Measurements from ENCODE around the gene FNDC3B.

Gene FNDC3B

GRCh38 chr3:172369590-172370259, 330.3 kb downstream of the FNDC3B start:
- Histone ChIP-seq H3K79me2 (ENCODE audit: insufficient read depth, low read length) (no peaks in the 10 kb centered on the region), H3K36me3 (ENCODE audit: low read length) (no peaks in the 10 kb centered on the region), H3K4me2 (ENCODE audit: low read depth, low read length, poor library complexity, severe bottlenecking) (no peak overlapping the region), H3K9me2 (replicated peaks; ENCODE audit: insufficient read depth, low read length) (no peaks in the 10 kb centered on the region), H3F3A (ENCODE audit: insufficient read depth) (no peaks in the 10 kb centered on the region), H3K9ac (ENCODE audit: low read length) (no peak overlapping the region), H2AFZ (ENCODE audit: low read depth, low read length, severe bottlenecking) (no peak overlapping the region), H3K27ac (ENCODE audit: low read depth, low read length) (no peak overlapping the region), H3K27me3 (ENCODE audit: low read length) (no peaks in the 10 kb centered on the region), H3K9me3 (ENCODE audit: insufficient read depth, low read length) (no peaks in the 10 kb centered on the region), H3K4me3 (ENCODE audit: insufficient read depth, low read length, poor library complexity, severe bottlenecking) (no peak overlapping the region), H4K20me1 (ENCODE audit: low read depth, low read length) (no peaks in the 10 kb centered on the region)
- TF ChIP-seq CTCF (IDR thresholded peaks at IDR 0.05; ENCODE audit: insufficient read depth, low read length, poor library complexity, severe bottlenecking) (no peak), EZH2phosphoT487 (conservative IDR thresholded peaks at IDR 0.05; ENCODE audit: low read length) (no peak)

- Histone ChIP-seq H3K9ac (ENCODE audit: low read length) (no peak overlapping the region), H2AFZ (ENCODE audit: low read depth, low read length, severe bottlenecking) (no peak overlapping the region), H3K9me2 (replicated peaks; ENCODE audit: insufficient read depth, low read length) (no peaks in the 10 kb centered on the region), H3K27me3 (ENCODE audit: low read length) (no peaks in the 10 kb centered on the region), H3K27ac (ENCODE audit: low read depth, low read length) (no peak overlapping the region), H3K4me2 (ENCODE audit: low read depth, low read length, poor library complexity, severe bottlenecking) (no peak overlapping the region), H4K20me1 (ENCODE audit: low read depth, low read length) (no peaks in the 10 kb centered on the region), H3K36me3 (ENCODE audit: low read length) (no peaks in the 10 kb centered on the region), H3K79me2 (ENCODE audit: insufficient read depth, low read length) (no peaks in the 10 kb centered on the region), H3F3A (ENCODE audit: insufficient read depth) (no peaks in the 10 kb centered on the region), H3K4me3 (ENCODE audit: insufficient read depth, low read length, poor library complexity, severe bottlenecking) (no peak overlapping the region), H3K9me3 (ENCODE audit: insufficient read depth, low read length) (no peaks in the 10 kb centered on the region)
- TF ChIP-seq CTCF (IDR thresholded peaks at IDR 0.05; ENCODE audit: insufficient read depth, low read length, poor library complexity, severe bottlenecking) (no peak), EZH2phosphoT487 (conservative IDR thresholded peaks at IDR 0.05; ENCODE audit: low read length) (no peak)
Observed at GRCh38 chr3:172370419-172370818, 331.0 kb downstream of the FNDC3B start.

- H3K9me3 ChIP-seq (ENCODE audit: insufficient read depth, low read length) = no peaks in the 10 kb centered on the region
- H4K20me1 ChIP-seq (ENCODE audit: low read depth, low read length) = no peaks in the 10 kb centered on the region
- no peaks in the 10 kb centered on the region for H3K27me3 ChIP-seq (ENCODE audit: low read length)
- no peaks in the 10 kb centered on the region for H3F3A ChIP-seq (ENCODE audit: insufficient read depth)
- no peak overlapping the region for H3K9ac ChIP-seq (ENCODE audit: low read length)
- no peaks in the 10 kb centered on the region for H3K9me2 ChIP-seq (replicated peaks; ENCODE audit: insufficient read depth, low read length)
- H3K36me3 ChIP-seq (ENCODE audit: low read length) = no peaks in the 10 kb centered on the region
- H3K79me2 ChIP-seq (ENCODE audit: insufficient read depth, low read length) = no peaks in the 10 kb centered on the region
- H3K4me2 ChIP-seq (ENCODE audit: low read depth, low read length, poor library complexity, severe bottlenecking) = no peak overlapping the region
- no peak overlapping the region for H3K4me3 ChIP-seq (ENCODE audit: insufficient read depth, low read length, poor library complexity, severe bottlenecking)
- H2AFZ ChIP-seq (ENCODE audit: low read depth, low read length, severe bottlenecking) = no peak overlapping the region
- no peak for TF ChIP-seq CTCF (IDR thresholded peaks at IDR 0.05; ENCODE audit: insufficient read depth, low read length, poor library complexity, severe bottlenecking)
- no peak overlapping the region for H3K27ac ChIP-seq (ENCODE audit: low read depth, low read length)
Observed at GRCh38 chr3:172371544-172371943, 332.2 kb downstream of the FNDC3B start.

All from SU-DHL-6 (cell line).